Stimulated activated naive CD4-positive, alpha-beta T cell (primary cell): ENCODE results near the gene PSMA5.
"Not testable (repeated sequence)": the region's sequence is repeated elsewhere in the genome, so short reads cannot be mapped to it uniquely, and the experiment has no call there.

Source experiments
- DNase-seq, 6 experiments: peaks; one replicate each; lab custom pipeline; 2025; lab: John Stamatoyannopoulos, UW

PSMA5 gene

DNA sequence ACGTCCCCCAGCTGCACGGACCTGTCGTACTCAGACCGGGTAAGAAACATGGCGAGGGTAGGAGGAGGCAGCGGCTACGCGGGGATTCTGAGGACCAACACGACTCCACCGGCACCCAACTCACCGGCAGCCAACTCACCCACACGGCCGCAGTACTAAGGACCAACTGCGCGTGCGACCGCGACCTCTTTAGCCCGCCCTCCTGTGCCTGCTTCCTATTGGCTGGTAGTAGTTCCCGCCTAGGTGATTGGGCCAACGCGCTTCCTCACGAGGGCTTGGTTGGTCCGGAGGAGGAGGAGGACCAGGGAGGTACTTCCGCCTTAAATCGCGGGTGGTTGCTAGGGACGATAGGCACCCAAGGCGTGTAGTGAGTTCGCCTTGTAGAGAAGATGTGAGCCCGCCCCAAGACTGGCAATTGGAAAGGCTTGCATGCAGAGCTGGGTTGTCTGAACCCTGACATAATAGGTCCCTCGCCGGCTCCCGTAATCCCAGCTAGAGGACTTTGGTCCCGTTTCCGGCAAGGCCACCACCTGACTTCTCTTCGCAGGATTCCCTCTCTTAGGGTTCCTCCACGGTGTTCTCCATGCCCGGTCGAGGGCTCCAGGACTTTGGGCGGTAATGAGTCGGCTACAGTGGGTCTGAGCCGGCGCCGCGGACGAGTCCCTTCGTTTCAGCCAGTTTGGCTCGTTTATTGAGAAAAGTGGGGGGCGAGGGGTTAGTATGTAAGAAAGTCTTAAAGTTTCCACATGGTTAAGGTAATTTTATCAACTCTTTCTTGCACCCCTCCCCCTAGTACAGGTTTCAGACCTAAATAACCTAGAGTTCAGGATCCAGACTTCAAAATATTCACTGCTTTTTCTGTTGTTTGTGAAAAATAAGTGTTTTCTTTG, at the start of gene PSMA5:
Gene PSMA5 (minus strand): TSS at position 168 of the 890 bp plus-strand sequence. CDS start 118 bp downstream, at position 50.
- peak; percentile 85 to 95 (median 94) for DNase-seq

DNA sequence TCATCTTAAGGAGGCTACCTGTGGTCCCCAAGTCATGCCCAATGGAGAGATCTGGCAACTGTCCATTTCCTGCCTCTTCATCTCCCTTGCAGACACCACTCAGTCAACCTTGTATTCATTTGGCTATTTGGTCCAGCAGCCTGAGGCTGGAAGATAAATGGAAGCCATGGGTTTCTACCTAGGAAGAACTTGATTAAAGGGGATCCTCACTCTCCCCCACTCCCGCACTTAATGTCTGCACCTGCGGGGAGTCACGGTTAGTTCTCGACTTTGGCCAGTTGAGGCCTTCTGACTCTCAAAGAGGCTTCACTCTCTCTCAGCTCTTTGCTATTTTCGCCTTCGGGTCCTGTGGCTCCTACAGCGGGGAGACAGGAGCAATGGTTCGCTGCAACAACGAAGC, 49.0 kb upstream of the PSMA5 start:
- no peak for DNase-seq

DNA sequence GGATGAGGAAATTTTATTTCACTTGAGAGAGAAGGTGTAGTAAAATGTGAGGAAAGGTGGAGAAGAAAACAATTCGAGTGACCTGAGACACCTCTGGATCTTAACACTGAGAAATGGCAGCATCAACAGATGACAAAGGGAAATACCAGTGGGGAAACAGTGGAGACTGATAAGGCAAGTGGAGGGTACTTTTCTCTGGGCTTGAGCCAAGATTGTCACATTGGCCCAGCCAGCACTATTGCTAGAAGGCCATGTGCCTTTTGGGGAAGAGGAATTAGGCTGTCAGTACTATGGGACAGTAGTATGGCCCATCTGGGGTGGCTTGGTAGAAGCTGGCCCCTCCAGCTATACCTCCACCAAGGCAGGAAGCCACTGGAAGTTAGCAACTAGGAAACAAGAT, 48.4 kb upstream of the PSMA5 start:
- DNase-seq: no peak

DNA sequence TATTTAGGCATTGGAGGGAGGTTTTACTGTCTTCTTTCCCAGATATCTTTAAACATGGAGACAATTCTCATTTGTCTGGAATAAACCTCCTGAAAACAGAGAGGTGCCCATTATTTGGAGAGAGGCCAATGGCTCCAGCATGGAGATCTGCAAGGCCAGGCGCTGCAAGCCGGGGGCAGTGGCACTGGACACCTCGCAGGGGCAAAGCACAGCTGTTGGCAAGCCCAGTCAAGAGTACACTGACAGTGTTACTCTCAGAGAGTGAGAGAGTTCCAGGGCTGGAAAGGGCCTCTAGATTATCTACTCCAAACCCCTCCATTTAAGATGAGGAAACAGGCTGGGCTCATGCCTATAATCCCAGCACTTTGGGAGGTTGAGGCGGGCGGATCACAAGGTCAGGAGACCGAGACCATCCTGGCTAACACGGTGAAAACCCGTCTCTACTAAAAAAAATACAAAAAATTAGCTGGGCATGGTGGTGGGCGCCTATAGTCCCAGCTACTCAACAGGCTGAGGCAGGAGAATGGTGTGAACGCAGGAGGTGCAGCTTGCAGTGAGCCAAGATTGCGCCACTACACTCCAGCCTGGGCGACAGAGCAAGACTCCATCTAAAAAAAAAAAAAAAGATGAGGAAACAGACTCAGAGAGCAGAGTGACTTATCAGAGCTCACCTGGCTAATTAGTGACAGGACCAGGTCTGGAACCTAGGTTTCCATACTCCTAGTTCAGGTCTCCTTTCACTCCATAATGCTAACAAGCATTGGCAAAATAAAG, 47.2 kb upstream of the PSMA5 start:
- DNase-seq: not testable (repeated sequence)

DNA sequence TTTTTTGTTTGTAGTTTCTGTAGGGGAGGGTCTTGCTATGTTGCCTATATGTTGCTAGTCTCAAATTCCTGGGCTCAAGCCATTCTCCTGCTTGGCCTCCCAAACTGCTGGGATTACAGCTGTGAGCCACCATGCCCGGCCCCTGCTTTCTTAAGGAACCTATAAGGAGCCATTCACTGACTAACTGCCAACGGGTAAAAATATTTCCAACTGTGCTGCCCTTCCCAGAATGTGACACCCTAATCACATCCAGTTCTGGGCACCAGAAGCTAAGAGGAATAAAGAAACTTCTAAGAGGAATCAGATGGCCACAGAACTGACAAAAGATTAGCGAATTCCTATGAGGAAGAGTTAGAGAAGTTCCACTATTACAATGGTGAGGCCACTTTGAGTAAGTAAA, 46.5 kb upstream of the PSMA5 start:
- no peak for DNase-seq

DNA sequence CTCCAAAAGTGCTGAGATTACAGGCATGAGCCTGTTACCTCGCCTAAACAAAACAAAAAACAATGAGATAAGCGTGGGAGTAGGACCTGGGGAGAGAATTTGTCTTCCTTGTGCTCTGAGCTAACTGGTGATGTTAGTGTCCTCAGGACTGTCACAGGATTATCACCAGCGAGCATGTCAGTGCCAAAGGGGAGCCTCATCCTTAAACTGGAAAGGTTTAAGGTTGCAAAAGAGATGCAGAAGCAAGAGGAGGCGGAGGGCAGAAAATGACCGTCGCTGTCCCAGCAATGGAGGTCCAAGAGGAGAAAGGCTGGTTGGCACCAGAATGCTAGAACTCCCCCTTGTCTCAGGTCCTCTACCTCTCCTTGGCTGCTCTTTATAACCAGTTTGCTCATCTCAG, 44.0 kb upstream of the PSMA5 start:
- no peak for DNase-seq

DNA sequence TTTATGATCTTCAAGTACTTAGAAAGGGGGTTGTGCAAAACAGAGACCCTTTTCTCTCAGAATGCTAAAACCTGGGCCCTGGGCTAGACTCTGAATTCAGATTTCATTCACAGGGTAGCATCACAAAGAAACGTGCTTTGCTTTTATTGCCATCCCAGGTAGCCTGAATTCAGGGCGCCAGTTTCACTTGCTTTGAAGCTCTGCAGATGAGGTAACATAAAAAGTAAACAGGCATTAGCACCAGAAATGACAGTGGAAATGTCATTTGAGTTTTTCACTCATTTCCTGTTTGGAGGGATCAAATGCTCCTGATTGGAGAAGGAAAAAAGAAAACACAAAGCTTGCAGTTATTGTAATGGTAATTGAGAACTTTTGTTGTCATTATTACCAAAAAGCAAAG, 42.7 kb upstream of the PSMA5 start:
- peak in 1 of 6 experiments; percentile 3 for DNase-seq

DNA sequence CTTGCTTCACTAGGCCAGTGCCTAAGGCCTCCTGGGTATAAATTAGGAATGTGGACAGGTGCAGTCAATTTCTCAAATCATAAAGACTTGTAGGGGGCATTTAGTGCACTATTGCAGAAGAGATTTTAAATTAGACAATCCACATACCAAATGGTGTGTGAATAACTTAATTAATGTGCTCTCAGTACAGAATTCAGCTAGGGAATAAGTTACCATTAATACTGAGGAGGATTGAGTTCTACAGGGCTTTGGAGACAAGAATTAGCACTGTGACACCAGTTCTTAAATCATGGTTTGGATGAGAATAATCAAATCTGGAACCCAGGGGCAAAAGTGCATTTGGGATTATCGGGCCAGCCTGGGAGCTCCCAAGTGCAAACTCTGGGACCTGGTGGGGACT, 41.8 kb upstream of the PSMA5 start:
- no peak for DNase-seq

DNA sequence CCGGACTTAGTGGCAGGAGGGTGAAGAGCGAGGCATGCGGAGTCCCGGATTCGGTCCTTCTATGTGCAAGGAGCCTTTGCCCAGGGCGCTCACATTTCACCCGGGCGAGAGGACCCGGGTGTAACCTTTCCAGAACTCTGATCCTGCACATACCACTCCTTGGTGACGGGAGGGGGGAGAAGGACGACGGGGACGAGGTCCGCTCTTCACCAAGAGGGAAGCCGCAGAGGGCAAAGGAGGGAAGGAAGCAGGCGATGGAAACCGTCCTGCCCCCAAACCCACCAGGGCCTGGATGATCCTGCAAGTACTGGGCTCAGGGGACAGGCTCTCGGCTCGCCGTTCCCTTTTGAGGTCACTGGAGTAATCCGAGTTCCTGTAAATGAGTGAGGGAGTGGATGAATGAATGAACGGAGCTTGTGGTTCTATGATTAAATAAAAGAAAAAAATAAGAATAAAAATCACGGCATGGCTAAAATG, 41.1 kb upstream of the PSMA5 start:
- no peak for DNase-seq

DNA sequence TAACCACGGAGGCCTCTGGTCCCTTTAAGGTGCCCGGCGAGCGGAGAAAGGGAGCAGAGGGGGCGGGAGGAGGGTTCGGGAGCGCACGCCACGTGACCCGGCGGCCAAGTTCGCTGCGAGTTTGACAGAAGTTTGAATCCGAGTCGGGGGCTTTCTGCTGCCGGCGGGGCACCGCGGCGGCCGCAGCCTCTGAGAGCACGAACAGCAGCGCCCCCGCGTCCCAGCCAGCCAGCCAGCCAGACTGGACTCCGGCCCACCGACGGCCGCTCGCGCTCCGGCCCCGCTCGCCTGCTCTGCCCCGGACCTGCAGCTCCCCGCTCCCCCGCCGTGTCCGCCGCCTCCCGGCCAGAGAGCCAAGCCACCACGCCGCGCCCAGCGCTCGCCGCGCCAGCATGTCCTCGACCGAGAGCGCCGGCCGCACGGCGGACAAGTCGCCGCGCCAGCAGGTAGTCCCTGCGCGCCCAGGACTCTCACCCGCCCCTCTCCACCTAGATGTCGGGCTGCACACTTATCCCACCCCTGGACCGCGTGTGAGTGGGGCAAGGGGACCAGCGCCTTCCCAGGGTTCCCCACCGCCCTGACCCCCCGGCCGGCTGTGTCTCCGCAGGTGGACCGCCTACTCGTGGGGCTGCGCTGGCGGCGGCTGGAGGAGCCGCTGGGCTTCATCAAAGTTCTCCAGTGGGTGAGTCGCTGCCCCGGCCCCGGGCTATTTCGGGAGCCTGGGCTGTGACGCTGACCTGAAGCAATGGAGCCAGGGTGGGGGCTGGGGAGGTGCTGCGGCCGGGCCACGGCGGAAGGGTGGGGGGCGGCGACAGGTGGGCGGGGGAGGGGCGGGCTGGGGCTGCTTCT, 40.4 kb upstream of the PSMA5 start, which contains the start of gene SYPL2:
Gene SYPL2 (plus strand): TSS at position 95 of the 849 bp plus-strand sequence. CDS start 298 bp downstream, at position 393.
- peak in 2 of 6 experiments; percentile 5 to 23 for DNase-seq

DNA sequence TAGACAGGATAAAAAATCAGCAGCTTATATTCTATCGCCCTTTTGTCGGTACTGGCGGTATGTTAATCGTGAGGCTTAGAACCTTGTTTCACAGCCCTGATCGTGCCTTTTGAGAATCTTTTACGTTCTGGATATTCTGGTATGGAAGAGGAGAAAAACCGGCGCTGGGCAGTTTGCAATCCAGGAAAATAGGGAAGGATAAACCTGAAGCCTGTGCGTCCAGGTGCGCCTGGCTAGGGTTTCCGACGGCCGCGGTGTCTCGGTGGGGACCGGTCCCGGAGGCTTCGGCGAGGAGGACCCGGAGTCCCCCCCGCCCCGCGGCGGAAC, 39.8 kb upstream of the PSMA5 start:
- DNase-seq: peak in 1 of 6 experiments; percentile 14

DNA sequence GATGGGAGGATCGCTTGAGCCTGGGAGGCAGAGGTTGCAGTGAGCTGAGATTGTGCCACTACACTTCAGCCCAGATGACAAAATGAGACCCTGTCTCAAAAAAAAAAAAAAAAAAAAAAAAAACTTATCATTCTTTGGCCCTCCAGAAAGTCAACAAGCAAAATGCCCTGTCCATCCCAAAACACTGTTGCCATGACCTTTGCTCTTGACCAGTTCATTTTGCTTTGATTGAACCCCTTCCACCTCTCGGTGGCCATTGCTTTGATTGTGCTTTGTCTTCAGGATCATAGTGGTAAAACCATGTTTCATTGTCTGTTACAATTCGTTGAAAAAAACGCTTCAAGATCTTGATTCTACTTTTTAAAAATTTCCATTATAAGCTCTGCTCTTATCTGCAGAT, 31.6 kb upstream of the PSMA5 start:
- DNase-seq: no peak

DNA sequence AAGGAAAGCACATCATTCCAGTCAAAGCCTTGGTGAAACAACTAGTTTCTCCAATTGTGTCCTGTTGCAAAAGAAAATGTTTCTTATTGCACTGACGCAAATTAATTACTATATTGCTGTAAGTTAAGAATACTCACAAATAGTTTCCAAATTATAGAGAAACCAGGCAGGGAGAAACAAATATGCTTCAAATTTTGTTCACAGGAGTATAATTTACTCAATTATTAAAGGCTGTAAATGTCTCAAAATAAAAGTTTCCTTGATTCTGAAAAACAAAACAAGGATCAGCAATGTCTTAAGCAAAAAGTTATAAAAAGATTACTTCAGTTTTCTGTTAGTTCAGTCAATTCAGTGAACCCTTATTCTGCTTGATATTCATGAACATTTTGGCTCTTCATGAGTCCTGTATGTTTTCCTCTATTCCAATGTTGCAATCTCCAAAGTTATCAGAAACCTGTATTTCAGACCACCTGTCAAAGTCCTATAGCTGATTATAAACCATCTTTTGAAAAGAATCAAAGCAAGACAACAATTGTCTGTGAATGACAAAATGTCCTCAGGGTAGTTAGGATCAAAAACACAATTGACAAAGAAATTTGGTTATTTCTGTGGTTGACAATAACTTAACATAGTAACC, 28.4 kb upstream of the PSMA5 start:
- DNase-seq: no peak

DNA sequence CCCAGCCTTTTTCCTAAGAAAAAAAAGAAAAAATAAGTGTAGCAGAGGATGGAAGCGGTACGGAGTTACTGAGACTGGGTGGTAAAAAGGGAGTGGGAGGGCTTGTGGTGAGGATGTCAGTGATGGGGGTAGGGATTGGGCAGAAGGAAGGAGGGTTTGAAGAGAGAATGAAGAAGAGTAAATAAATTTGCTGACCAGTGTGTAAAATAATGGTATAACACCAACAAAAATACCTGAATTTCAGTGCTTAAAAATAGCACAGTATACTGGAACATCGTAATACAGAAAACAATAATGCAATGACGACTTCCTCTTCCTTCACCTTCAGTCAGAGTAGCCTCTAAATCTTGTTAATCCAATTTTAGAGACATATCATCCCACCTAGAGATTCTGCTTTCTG, 21.3 kb upstream of the PSMA5 start:
- no peak for DNase-seq

DNA sequence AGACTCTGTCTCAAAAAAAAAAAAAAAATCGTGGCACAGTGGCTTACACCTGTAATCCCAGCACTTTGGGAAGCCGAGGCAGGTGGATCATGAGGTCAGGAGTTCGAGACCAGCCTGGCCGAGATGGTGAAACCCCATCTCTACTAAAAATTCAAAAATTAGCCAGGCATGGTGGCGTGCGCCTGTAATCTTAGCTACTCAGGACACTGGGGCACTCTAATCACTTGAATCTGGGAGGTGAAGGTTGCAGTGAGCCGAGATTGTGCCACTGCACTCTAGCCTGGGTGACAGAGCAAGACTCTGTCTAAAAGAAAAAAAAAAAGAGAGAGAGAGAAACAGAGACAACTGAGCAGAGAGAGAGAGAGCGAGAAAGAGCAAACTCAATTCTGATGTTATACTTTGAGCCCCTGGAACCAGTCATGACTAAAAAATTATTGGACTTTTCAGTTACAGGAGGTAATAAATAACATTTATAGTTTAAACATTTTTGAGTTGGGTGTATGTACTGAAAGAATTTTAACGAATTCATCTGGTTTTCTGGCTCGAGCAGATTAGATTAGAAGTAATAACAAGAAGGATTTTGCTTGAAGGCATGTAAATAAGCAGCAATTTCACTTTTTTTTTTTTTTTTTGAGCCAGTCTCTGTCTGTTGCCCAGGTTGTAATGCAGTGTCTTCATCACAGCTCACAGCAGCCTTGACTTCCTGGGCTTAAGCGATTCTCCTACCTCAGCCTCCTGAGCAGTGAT, 19.9 kb upstream of the PSMA5 start:
- not testable (repeated sequence) for DNase-seq

DNA sequence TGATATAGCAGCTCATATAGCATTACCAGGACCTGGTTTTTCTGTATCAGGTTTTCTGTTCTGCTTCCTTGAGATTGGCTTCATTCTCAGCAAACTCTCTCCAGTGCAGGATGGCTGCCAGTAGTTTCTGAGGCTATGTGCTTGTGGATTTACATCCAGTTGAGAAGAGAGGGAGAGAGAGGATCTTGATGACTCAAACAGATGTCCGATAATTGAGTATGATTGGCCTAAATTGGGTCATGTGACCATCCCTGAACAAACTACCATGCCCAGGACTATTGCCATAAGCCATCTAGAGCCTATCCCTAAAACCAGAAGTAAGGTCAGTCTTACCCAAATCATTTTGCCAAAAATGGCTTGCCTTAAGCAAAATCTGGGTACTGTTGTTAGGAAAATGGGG, 18.1 kb upstream of the PSMA5 start:
- DNase-seq: no peak

DNA sequence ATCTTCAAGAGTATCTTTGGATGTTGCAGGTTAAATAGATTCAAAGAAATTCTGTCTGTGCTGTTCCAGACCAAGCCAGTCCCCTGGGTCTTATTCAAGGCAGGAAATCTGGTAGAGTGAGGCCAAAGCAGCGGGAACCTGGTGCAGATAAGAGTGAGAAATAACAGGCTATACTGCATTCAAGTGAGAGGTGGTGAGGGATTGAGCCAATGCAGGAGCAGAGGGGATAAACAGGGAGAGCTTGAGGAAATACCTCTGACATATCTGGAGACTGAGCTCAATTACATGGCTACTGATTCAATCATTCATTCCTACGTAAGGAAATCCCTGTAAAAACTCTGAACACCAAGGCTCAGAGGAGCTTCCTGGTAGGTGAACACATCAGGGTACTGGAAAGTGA, 17.2 kb upstream of the PSMA5 start:
- DNase-seq: no peak

DNA sequence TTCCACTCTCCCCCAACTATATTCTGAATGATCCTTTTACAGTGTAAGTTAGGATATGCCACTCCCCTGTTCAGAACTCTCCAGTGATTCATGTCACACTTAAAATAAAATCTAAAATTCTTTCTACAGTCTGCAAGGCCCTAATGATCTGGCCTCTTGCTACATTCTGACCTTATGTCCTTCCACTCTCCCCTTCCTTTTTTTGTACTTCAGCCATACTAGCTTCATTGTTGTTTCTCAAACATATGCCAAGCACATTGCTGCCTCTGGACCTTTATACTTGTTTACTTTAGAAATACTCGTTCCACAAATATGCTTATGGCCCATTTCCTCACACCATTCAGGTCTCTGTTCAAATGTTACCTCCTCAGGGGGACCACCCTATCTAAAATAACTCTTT, 14.8 kb upstream of the PSMA5 start:
- no peak for DNase-seq

DNA sequence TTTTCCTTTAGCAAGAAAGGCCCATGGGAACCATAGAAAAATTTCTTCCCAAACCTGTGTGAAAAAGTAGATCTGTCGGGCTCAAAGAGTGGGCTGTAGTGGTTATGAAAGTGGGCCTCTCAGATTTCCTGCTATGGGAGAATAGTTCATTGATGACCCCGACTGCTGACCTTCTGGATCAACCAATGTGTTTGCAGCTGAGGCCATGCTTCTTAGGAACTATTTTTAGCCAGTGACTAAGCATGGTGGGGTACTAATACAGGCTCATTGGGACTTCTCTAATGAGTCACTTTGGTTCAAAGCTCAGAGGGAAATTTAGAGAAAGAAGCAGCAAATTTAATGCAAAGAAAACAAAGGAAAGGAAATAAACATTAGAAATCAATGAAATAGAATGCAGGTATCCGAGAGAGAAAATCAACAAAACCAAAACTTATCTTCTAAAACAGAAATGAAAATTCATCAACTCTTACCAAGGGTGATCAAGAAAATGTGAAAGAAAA, 12.6 kb upstream of the PSMA5 start:
- no peak for DNase-seq

DNA sequence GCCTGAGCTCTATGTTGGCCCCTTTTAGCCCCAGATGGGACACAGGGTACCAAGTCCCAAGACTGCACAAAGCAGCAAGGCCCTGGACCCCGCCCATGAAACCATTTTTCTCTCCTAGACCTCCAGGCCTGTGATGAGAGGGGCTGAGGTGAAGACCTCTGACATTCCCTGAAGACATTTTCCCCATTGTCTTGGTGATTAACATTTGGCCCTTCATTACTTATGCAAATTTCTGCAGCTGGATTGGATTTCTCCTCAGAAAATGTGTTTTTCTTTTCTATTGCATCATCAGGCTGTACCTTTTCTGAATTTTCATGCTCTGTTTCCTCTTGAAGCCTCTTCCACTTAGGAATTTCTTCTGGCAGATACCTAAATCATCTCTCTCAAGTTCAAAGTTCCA, 8.2 kb upstream of the PSMA5 start:
- no peak for DNase-seq

DNA sequence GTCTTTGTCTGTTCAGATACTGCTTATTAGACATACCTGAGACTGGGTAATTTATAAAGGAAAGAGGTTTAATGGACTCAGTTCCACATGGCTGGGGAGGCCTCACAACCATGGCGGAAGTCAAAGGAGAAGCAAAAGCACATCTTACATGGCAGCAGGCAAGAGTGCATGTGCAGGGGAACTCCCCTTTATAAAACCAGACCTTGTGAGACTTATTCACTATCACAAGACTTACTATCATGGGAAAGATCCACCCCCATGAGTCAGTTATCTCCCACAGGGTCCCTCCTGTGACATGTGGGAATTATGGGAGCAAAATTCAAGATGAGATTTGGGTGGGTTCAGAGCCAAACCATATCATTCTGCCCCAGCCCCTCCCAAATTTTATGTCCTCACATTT, 7.1 kb upstream of the PSMA5 start:
- DNase-seq: no peak
